Globus pallidus (tissue), 1 donor: ENCODE data around the gene PNMA8C.
"Not testable (repeated sequence)": the region's sequence is repeated elsewhere in the genome, so short reads cannot be mapped to it uniquely, and the experiment has no call there.

ENCODE experiments used
- DNase-seq: peaks from one replicate; pipeline ENCODE4 v3.0.0-alpha.2; 2015; ENCODE audit warnings: low spot score

PNMA8C gene

DNA sequence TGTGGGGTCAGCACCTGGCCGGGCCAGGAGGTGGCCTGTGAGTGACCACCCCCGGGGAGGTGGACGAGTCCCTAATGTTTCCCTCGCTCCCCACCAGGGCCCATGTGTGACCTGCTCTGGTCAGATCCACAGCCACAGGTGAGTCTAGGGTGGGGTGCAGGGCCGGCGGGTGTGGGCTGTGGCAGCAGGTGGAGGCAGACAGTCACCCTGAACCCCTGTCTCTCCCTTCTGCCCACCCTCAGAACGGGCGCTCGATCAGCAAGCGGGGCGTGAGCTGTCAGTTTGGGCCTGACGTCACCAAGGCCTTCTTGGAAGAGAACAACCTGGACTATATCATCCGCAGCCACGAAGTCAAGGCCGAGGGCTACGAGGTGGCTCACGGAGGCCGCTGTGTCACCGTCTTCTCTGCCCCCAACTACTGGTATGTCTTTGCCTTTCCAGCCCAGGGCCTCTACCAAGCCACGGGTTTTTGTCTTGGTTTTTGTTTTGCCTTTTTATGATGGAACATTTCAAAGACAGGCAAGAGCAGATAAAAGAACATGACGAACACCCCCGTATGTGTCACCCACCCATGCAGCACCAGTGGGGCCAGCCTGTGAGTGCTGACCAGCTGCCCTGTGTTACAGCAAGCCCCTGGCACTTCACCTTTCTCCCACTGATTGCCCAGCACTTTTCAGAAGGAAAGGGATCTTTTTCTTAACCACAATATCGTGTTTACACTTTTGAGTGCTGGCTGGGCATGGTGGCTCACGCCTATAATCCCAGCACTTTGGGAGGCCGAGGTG lies 40.2 kb downstream of the PNMA8C start:
- no peak for DNase-seq

- DNase-seq: no peak
Measured at GRCh38 chr19:46387713-46388130, 41.0 kb downstream of the PNMA8C start.

GRCh38 chr19:46386996-46387712 lies 41.6 kb downstream of the PNMA8C start:
- DNase-seq: no peak

GRCh38 chr19:46386151-46386550 lies 42.6 kb downstream of the PNMA8C start:
- DNase-seq: no peak

DNA sequence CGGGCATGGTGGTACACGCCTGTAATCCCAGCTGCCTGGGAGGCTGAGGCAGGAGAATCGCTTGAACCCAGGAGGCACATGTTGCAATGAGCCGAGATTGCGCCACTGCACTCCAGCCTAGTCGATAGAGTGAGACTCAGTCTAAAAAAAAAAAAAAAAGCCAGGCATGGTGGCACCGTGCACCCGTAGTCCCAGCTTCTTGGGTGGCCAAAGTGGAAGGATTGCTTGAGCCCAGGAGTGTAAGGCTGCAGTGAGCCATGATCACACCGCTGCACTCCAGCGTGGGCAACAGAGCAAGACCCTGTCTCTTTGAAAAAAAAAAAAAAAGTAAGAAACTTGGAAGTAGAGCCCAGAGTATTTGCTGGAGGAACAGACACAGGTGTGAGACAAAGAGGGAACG lies 43.1 kb downstream of the PNMA8C start:
- no peak for DNase-seq

GRCh38 chr19:46384396-46384795 lies 44.3 kb downstream of the PNMA8C start:
- no peak for DNase-seq

GRCh38 chr19:46383846-46384245 lies 44.9 kb downstream of the PNMA8C start:
- no peak for DNase-seq

GRCh38 chr19:46383171-46383815 lies 45.4 kb downstream of the PNMA8C start:
- no peak for DNase-seq

GRCh38 chr19:46381756-46382345 lies 46.9 kb downstream of the PNMA8C start:
- DNase-seq: no peak

DNA sequence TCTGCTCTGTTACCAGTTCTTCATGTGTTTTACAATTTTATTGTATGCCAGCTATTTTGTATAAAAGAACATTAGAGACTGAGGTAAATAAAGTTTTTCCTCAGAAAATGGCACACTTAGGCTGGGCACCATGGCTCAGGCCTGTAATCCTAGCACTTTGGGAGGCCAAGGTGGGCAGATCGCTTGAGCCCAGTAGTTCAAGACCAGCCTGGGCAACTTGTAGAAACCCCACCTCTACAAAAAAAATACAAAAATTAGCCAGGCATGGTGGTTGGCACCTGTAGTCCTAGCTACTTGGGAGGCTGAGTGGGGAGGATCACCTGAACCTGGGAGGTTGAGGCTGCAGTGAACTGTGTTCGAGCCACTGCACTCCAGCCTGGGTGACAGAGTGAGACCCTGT lies 47.4 kb downstream of the PNMA8C start:
- no peak for DNase-seq

GRCh38 chr19:46380690-46381089 lies 48.0 kb downstream of the PNMA8C start:
- DNase-seq: no peak

- peak; percentile 26 for DNase-seq
Measured at GRCh38 chr19:46378268-46378667, 50.5 kb downstream of the PNMA8C start.

GRCh38 chr19:46376241-46377153 lies 52.2 kb downstream of the PNMA8C start:
- DNase-seq: no peak

GRCh38 chr19:46375476-46376067 lies 53.2 kb downstream of the PNMA8C start:
- not testable (repeated sequence) for DNase-seq
